Smooth muscle cell (in vitro differentiated cells): ENCODE data around the gene DMRTC2. TPM values are rescaled to one million over a fixed set of nuclear protein-coding genes. Genes with fewer than 3 reads are reported as not detected.

Experiments used
- DNase-seq: peaks from one replicate; lab custom pipeline; 2025; ENCODE audit not compliant: unreplicated experiment; lab: John Stamatoyannopoulos, UW
- H2AFZ ChIP-seq: fragments of 200-600 bp; sonication (generic); 2 replicates; pipeline ENCODE4 v1.6.0; 2016; ENCODE audit warnings: antibody characterized with exemption, low read depth, mild to moderate bottlenecking
- H3F3A ChIP-seq: fragments of 200-600 bp; sonication (generic); 2 replicates; pipeline ENCODE4 v1.6.0; 2017; ENCODE audit warnings: antibody characterized with exemption, low read depth
- H3K27ac ChIP-seq: fragments of 200-600 bp; sonication (generic); 2 replicates; pipeline ENCODE4 v1.5.1; 2016; ENCODE audit warnings: low read depth, mild to moderate bottlenecking
- H3K27me3 ChIP-seq: fragments of 200-600 bp; sonication (generic); 2 replicates; pipeline ENCODE4 v1.6.1; 2016; ENCODE audit warnings: low read depth, mild to moderate bottlenecking
- H3K36me3 ChIP-seq: fragments of 200-600 bp; sonication (generic); 2 replicates; pipeline ENCODE4 v1.5.1; 2016; ENCODE audit warnings: low read depth
- H3K4me1 ChIP-seq: fragments of 200-600 bp; sonication (generic); 2 replicates; pipeline ENCODE4 v1.5.1; 2016; ENCODE audit warnings: low read depth
- H3K4me2 ChIP-seq: fragments of 200-600 bp; sonication (generic); 2 replicates; pipeline ENCODE4 v1.6.0; 2016; ENCODE audit warnings: mild to moderate bottlenecking
- H3K4me3 ChIP-seq: fragments of 200-600 bp; sonication (generic); 2 replicates; pipeline ENCODE4 v1.5.1; 2016; ENCODE audit warnings: mild to moderate bottlenecking
- H3K79me2 ChIP-seq: fragments of 200-600 bp; sonication (generic); 2 replicates; pipeline ENCODE4 v1.6.0; 2016; ENCODE audit warnings: low read depth, mild to moderate bottlenecking
- H3K9ac ChIP-seq: fragments of 200-600 bp; sonication (generic); 2 replicates; pipeline ENCODE4 v1.6.0; 2016; ENCODE audit warnings: low read depth
- H3K9me3 ChIP-seq: fragments of 200-600 bp; sonication (generic); replicated peaks from 2 replicates; pipeline ENCODE4 v1.5.1; 2016; ENCODE audit warnings: low read depth
- H4K20me1 ChIP-seq: fragments of 200-600 bp; sonication (generic); 2 replicates; pipeline ENCODE4 v1.6.0; 2016; ENCODE audit warnings: low read depth
- CTCF ChIP-seq: fragments of 200-600 bp; sonication (generic); IDR thresholded peaks from 2 replicates; pipeline ENCODE4 v1.5.1; 2017; ENCODE audit warnings: borderline replicate concordance, mild to moderate bottlenecking, antibody characterized with exemption; ENCODE audit not compliant: insufficient read depth, poor library complexity, severe bottlenecking
- WGBS: methylation state at CpG from one replicate; pipeline ENCODE4 v1.1.7; 2016; ENCODE audit warnings: low lambda C conversion rate; 5-methylcytosine and 5-hydroxymethylcytosine counted together
- polyA plus RNA-seq: library from polyadenylated mRNA; unstranded; fragments of >200 nt; fragmentation: Nextera tagmentation; extraction: Ambion mirVana; gene quantifications from 2 replicates; pipeline ENCODE4 v1.2.1, GENCODE V29; 2016
- total RNA-seq: library from RNA; depleted of rRNA; stranded (reverse); fragments of >200 nt; gene quantifications from 2 replicates; pipeline ENCODE4 v1.2.3, GENCODE V29; 2014

DMRTC2 gene
- total and polyA plus RNA-seq, 2 experiments from 2014 or later: not detected

- Histone ChIP-seq H3K9me3 (no peaks in the 10 kb centered on the region), H3K79me2 (peaks cover 67% of the 10 kb centered on the region), H3F3A (peaks cover 31% of the 10 kb centered on the region), H3K4me1 (peaks cover 13% of the 10 kb centered on the region), H3K4me2 (no peak overlapping the region), H3K27ac (no peak overlapping the region), H4K20me1 (peaks cover 100% of the 10 kb centered on the region), H3K4me3 (no peak overlapping the region), H3K9ac (no peak overlapping the region), H2AFZ (no peak overlapping the region), H3K36me3 (peaks cover 5% of the 10 kb centered on the region), H3K27me3 (no peaks in the 10 kb centered on the region)
- no peak for TF ChIP-seq CTCF
- 93% methylated on average over 3 of the region's 3 CpGs for WGBS
- no peak for DNase-seq
These were observed 21.4 kb downstream of the DMRTC2 start for GRCh38 chr19:41866284-41866683.

GRCh38 chr19:41868120-41868988, 23.5 kb downstream of the DMRTC2 start:
- H3K9ac ChIP-seq: no peak overlapping the region
- H3F3A ChIP-seq: peaks cover 45% of the 10 kb centered on the region
- H3K9me3 ChIP-seq: no peaks in the 10 kb centered on the region
- no peak overlapping the region for H2AFZ ChIP-seq
- peaks cover 99% of the 10 kb centered on the region for H4K20me1 ChIP-seq
- WGBS: 96% methylated on average over 10 of the region's 10 CpGs
- peaks cover 46% of the 10 kb centered on the region for H3K79me2 ChIP-seq
- no peaks in the 10 kb centered on the region for H3K36me3 ChIP-seq
- H3K27ac ChIP-seq: no peak overlapping the region
- DNase-seq: no peak
- no peak for TF ChIP-seq CTCF
- no peak overlapping the region for H3K4me2 ChIP-seq
- no peak overlapping the region for H3K4me3 ChIP-seq
- no peaks in the 10 kb centered on the region for H3K4me1 ChIP-seq
- no peaks in the 10 kb centered on the region for H3K27me3 ChIP-seq

DNA sequence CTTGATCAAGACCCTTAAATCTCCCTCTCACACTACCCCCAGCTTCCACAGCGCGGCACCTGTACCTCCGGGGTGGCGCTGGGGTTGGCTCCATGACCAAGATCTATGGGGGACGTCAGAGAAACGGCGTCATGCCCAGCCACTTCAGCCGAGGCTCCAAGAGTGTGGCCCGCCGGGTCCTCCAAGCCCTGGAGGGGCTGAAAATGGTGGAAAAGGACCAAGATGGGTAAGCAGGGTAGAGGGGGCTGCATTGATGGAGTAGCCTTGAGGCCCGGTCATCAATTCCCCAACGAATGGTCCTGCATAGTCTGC, 24.1 kb downstream of the DMRTC2 start:
- Histone ChIP-seq H3K9ac (no peak overlapping the region), H3F3A (peaks cover 50% of the 10 kb centered on the region), H3K4me2 (no peak overlapping the region), H2AFZ (no peak overlapping the region), H4K20me1 (peaks cover 95% of the 10 kb centered on the region), H3K79me2 (peaks cover 40% of the 10 kb centered on the region), H3K27me3 (no peaks in the 10 kb centered on the region), H3K36me3 (no peaks in the 10 kb centered on the region), H3K4me3 (no peak overlapping the region), H3K9me3 (no peaks in the 10 kb centered on the region), H3K27ac (no peak overlapping the region), H3K4me1 (no peaks in the 10 kb centered on the region)
- DNase-seq: no peak
- no peak for TF ChIP-seq CTCF
- 97% methylated on average over 12 of the region's 12 CpGs for WGBS
